Loucy (cell line): Measurements from ENCODE around the gene CLASP1.

Experiments
- H2AFZ ChIP-seq: fragments of 200-600 bp; sonication (generic); 2 replicates; pipeline ENCODE4 v1.6.0; 2016; ENCODE audit warnings: antibody characterized with exemption, mild to moderate bottlenecking, low read length, moderate library complexity
- H3F3A ChIP-seq: fragments of 200-600 bp; 2 replicates; pipeline ENCODE4 v1.6.0; 2016; ENCODE audit warnings: antibody characterized with exemption, low read depth, mild to moderate bottlenecking
- H3K27me3 ChIP-seq: fragments of 200-600 bp; sonication (generic); 2 replicates; pipeline ENCODE4 v1.6.1; 2014; ENCODE audit warnings: low read length, mild to moderate bottlenecking; ENCODE audit not compliant: insufficient read depth, poor library complexity, severe bottlenecking
- H3K36me3 ChIP-seq: fragments of 200-600 bp; sonication (generic); 2 replicates; pipeline ENCODE4 v1.6.1; 2016; ENCODE audit warnings: low read length; ENCODE audit not compliant: insufficient read depth
- H3K4me1 ChIP-seq: fragments of 200-600 bp; sonication (generic); 2 replicates; pipeline ENCODE4 v1.5.1; 2014; ENCODE audit warnings: low read length, mild to moderate bottlenecking; ENCODE audit not compliant: insufficient read depth, poor library complexity, severe bottlenecking
- H3K4me2 ChIP-seq: fragments of 200-600 bp; sonication (generic); 2 replicates; pipeline ENCODE4 v1.6.0; 2014; ENCODE audit warnings: antibody characterized with exemption, low read length, low read depth, mild to moderate bottlenecking; ENCODE audit not compliant: poor library complexity, severe bottlenecking
- H3K4me3 ChIP-seq: fragments of 200-600 bp; sonication (generic); 2 replicates; pipeline ENCODE4 v1.5.1; 2014; ENCODE audit warnings: low read length, mild to moderate bottlenecking, mixed read lengths; ENCODE audit not compliant: poor library complexity, severe bottlenecking
- H3K79me2 ChIP-seq: fragments of 200-600 bp; sonication (generic); 2 replicates; pipeline ENCODE4 v1.6.1; 2014; ENCODE audit warnings: low read length; ENCODE audit not compliant: insufficient read depth
- H3K9ac ChIP-seq: fragments of 200-600 bp; sonication (generic); 2 replicates; pipeline ENCODE4 v1.6.0; 2014; ENCODE audit warnings: mild to moderate bottlenecking, low read depth, low read length, moderate library complexity; ENCODE audit not compliant: poor library complexity, severe bottlenecking
- H3K9me2 ChIP-seq: fragments of 200-600 bp; sonication (generic); replicated peaks from 2 replicates; pipeline ENCODE4 v1.6.1; 2016; ENCODE audit warnings: low read depth, low read length, mixed read lengths
- H3K9me3 ChIP-seq: fragments of 200-600 bp; sonication (generic); 2 replicates; pipeline ENCODE4 v1.6.1; 2014; ENCODE audit warnings: mild to moderate bottlenecking, antibody characterized with exemption, low read length, low read depth; ENCODE audit not compliant: insufficient read depth
- H4K20me1 ChIP-seq: fragments of 200-600 bp; sonication (generic); 2 replicates; pipeline ENCODE4 v1.6.0; 2014; ENCODE audit warnings: antibody characterized with exemption, low read length, mild to moderate bottlenecking; ENCODE audit not compliant: insufficient read depth, poor library complexity, severe bottlenecking
- EZH2phosphoT487 ChIP-seq: fragments of 200-600 bp; IDR thresholded peaks from 2 replicates; pipeline ENCODE4 v1.6.1; 2018; ENCODE audit warnings: antibody characterized with exemption, mild to moderate bottlenecking, moderate library complexity, borderline replicate concordance
- TF ChIP-seq, protein P1 (sequence below): fragments of 200-600 bp; sonication (generic); conservative IDR thresholded peaks from 2 replicates; pipeline ENCODE4 v1.5.1; 2014; ENCODE audit warnings: mild to moderate bottlenecking, antibody characterized with exemption, low read length

Gene CLASP1

DNA sequence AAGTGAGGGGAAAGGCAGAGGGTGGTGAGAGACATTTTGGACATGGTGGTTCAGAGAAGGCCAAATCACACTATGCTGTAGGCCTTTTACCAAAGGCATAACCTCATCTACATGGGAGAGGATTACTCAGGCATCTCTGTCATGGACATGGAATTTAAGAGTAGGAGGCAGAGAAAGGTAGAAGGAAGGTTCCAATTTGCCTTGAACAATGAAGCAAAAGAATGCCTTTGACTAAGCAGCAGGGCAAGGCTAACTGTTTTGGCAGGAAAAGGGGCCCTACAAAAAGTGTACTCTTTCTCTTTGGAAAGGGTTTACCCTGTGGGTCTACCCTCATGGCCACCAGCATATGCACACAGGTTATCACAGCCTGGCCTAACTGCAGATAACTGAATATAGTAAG, 164.2 kb downstream of the CLASP1 start:
- peaks cover 3% of the 10 kb centered on the region for H4K20me1 ChIP-seq
- H3K9me3 ChIP-seq: no peaks in the 10 kb centered on the region
- H3K27me3 ChIP-seq: no peaks in the 10 kb centered on the region
- no peak overlapping the region for H2AFZ ChIP-seq
- no peak overlapping the region for H3K4me2 ChIP-seq
- TF ChIP-seq, protein P1, sequence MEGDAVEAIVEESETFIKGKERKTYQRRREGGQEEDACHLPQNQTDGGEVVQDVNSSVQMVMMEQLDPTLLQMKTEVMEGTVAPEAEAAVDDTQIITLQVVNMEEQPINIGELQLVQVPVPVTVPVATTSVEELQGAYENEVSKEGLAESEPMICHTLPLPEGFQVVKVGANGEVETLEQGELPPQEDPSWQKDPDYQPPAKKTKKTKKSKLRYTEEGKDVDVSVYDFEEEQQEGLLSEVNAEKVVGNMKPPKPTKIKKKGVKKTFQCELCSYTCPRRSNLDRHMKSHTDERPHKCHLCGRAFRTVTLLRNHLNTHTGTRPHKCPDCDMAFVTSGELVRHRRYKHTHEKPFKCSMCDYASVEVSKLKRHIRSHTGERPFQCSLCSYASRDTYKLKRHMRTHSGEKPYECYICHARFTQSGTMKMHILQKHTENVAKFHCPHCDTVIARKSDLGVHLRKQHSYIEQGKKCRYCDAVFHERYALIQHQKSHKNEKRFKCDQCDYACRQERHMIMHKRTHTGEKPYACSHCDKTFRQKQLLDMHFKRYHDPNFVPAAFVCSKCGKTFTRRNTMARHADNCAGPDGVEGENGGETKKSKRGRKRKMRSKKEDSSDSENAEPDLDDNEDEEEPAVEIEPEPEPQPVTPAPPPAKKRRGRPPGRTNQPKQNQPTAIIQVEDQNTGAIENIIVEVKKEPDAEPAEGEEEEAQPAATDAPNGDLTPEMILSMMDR: no peak
- no peak for TF ChIP-seq EZH2phosphoT487
- no peak overlapping the region for H3K9ac ChIP-seq
- H3K4me1 ChIP-seq: peaks cover 15% of the 10 kb centered on the region
- H3K36me3 ChIP-seq: peaks cover 13% of the 10 kb centered on the region; the same call in 1 of the 2 replicates
- no peak overlapping the region for H3K4me3 ChIP-seq
- H3K79me2 ChIP-seq: peaks cover 58% of the 10 kb centered on the region; the same call in 1 of the 2 replicates
- no peaks in the 10 kb centered on the region for H3K9me2 ChIP-seq
- no peaks in the 10 kb centered on the region for H3F3A ChIP-seq

DNA sequence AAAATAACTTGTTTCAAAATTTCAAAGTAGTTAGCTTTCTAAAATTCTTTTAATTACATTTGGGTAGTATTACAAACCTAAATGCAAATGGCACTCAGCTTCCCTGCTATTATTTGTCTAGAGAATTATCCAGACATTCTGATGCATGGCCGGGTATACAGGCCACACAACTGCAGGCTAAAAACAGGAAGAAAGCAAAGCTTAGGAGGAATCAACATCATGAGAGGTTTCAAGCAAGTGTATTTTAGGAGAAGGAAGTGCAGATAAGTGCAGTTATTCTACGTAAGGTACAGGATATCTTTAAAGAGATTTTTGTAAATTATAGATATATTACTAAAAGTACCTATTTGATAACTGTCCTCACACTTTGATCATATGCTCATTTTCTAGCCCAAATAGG, 165.4 kb downstream of the CLASP1 start:
- peaks cover 10% of the 10 kb centered on the region for H4K20me1 ChIP-seq
- H3K9me2 ChIP-seq: no peaks in the 10 kb centered on the region
- peaks cover 11% of the 10 kb centered on the region for H3K4me1 ChIP-seq
- no peak overlapping the region for H3K4me2 ChIP-seq
- H3K36me3 ChIP-seq: peaks cover 13% of the 10 kb centered on the region; the same call in 1 of the 2 replicates
- no peaks in the 10 kb centered on the region for H3K27me3 ChIP-seq
- no peaks in the 10 kb centered on the region for H3F3A ChIP-seq
- no peak overlapping the region for H2AFZ ChIP-seq
- no peak overlapping the region for H3K4me3 ChIP-seq
- peaks cover 64% of the 10 kb centered on the region; the same call in 1 of the 2 replicates for H3K79me2 ChIP-seq
- no peaks in the 10 kb centered on the region for H3K9me3 ChIP-seq
- TF ChIP-seq, protein P1: no peak
- TF ChIP-seq EZH2phosphoT487: no peak
- no peak overlapping the region for H3K9ac ChIP-seq

DNA sequence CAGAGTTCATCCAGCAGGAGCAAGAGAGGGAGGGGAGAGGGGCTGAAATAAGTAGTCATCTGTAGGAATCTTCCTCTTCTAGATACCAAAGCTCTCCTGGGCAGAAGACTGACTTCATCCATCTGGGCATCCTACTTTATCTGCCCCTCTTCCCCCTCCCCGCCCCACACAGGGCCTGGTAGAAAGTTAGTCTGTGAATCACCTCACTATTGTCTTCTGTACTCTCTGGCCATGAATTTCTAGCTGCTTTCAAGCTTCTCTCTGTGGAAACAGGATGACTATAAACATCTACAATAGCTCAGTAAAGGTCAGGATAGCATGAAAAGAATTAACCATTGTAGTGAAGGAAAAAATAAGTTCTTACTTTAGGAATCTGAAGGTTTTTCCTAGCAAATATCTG, 166.2 kb downstream of the CLASP1 start:
- Histone ChIP-seq H3K27me3 (no peaks in the 10 kb centered on the region), H3K9me3 (no peaks in the 10 kb centered on the region), H3F3A (no peaks in the 10 kb centered on the region), H3K9ac (no peak overlapping the region), H3K4me3 (no peak overlapping the region), H3K4me2 (no peak overlapping the region), H4K20me1 (peaks cover 10% of the 10 kb centered on the region), H3K9me2 (no peaks in the 10 kb centered on the region), H2AFZ (no peak overlapping the region), H3K79me2 (peaks cover 63% of the 10 kb centered on the region; the same call in 1 of the 2 replicates), H3K36me3 (peaks cover 13% of the 10 kb centered on the region; the same call in 1 of the 2 replicates), H3K4me1 (peaks cover 7% of the 10 kb centered on the region)
- TF ChIP-seq, protein P1: no peak
- no peak for TF ChIP-seq EZH2phosphoT487
